PC-9 (cell line): ENCODE data around the gene CRTC3. TPM values are rescaled to one million over a fixed set of nuclear protein-coding genes. Genes with fewer than 3 reads are reported as not detected.

ENCODE experiments used
- BruUV-seq: library from RNA; stranded (reverse); fragments of 400-500 nt; replicated peaks from 2 replicates; lab custom pipeline; 2021; lab: Mats Ljungman, UMichigan
- CTCF ChIA-PET: fragments of 300-600 bp; sonication (Branson Sonifier 250); formaldehyde crosslinking; loops from one replicate; lab custom pipeline; 2022; ENCODE audit warnings: antibody characterized with exemption; lab: Charles Lee
- POLR2A ChIA-PET: fragments of 300-600 bp; sonication (Branson Sonifier 250); formaldehyde crosslinking; loops from one replicate; lab custom pipeline; 2022; ENCODE audit warnings: antibody characterized with exemption; ENCODE audit not compliant: unreplicated experiment; lab: Charles Lee
- DNase-seq, 2 experiments: peaks; one replicate each; pipeline versions ENCODE4 v3.0.0 to v3.0.0-alpha.2; 2015 to 2022; ENCODE audit warnings: mixed read lengths in 1 of 2
- H2AFZ ChIP-seq: fragments of 200-600 bp; sonication (generic); 2 replicates; pipeline ENCODE4 v1.8.1; 2017; ENCODE audit warnings: antibody characterized with exemption
- H3F3A ChIP-seq: fragments of 200-600 bp; sonication (generic); 2 replicates; pipeline ENCODE4 v1.8.1; 2017; ENCODE audit warnings: antibody characterized with exemption, mild to moderate bottlenecking, low read depth; ENCODE audit not compliant: insufficient read depth
- H3K27ac ChIP-seq: fragments of 200-600 bp; sonication (generic); 2 replicates; pipeline ENCODE4 v1.6.1; 2016; ENCODE audit warnings: mixed run types
- H3K27me3 ChIP-seq: fragments of 200-600 bp; sonication (generic); 2 replicates; pipeline ENCODE4 v1.6.1; 2016; ENCODE audit warnings: low read depth, mixed run types; ENCODE audit not compliant: insufficient read depth
- H3K36me3 ChIP-seq: fragments of 200-600 bp; sonication (generic); 2 replicates; pipeline ENCODE4 v1.6.1; 2016; ENCODE audit warnings: low read depth, mixed run types
- H3K4me1 ChIP-seq: fragments of 200-600 bp; sonication (generic); replicated peaks from 2 replicates; pipeline ENCODE4 v1.6.1; 2016; ENCODE audit warnings: mixed run types; ENCODE audit not compliant: insufficient read depth
- H3K4me2 ChIP-seq: fragments of 200-600 bp; sonication (generic); 2 replicates; pipeline ENCODE4 v1.6.1; 2017; ENCODE audit warnings: mixed run types
- H3K4me3 ChIP-seq: fragments of 200-600 bp; sonication (generic); 2 replicates; pipeline ENCODE4 v1.6.1; 2016; ENCODE audit warnings: mixed run types
- H3K79me2 ChIP-seq: fragments of 200-600 bp; sonication (generic); 2 replicates; pipeline ENCODE4 v1.6.1; 2017; ENCODE audit warnings: low read depth, mixed run types
- H3K9me2 ChIP-seq: fragments of 200-600 bp; sonication (generic); 2 replicates; pipeline ENCODE4 v1.8.1; 2017; ENCODE audit warnings: mild to moderate bottlenecking; ENCODE audit not compliant: insufficient read depth
- H3K9me3 ChIP-seq: fragments of 200-600 bp; sonication (generic); 2 replicates; pipeline ENCODE4 v1.8.1; 2016; ENCODE audit warnings: low read depth; ENCODE audit not compliant: insufficient read depth
- H4K20me1 ChIP-seq: fragments of 200-600 bp; sonication (generic); 2 replicates; pipeline ENCODE4 v1.8.1; 2017; ENCODE audit not compliant: insufficient read depth
- CTCF ChIP-seq: fragments of 200-600 bp; sonication (generic); conservative IDR thresholded peaks from 2 replicates; pipeline ENCODE4 v1.6.1; 2017; ENCODE audit warnings: mixed run types, antibody characterized with exemption, mild to moderate bottlenecking, moderate library complexity
- EZH2 ChIP-seq: fragments of 200-600 bp; sonication (generic); IDR thresholded peaks from 2 replicates; pipeline ENCODE4 v1.8.0; 2017; ENCODE audit warnings: antibody characterized with exemption, low read depth
- intact Hi-C: fragments of 100-400 bp; cut with micrococcal nuclease; formaldehyde crosslinking; loops from one replicate; pipeline ENCODE4 v1.10.0; 2022; ENCODE audit not compliant: unreplicated experiment
- total RNA-seq: library from RNA; stranded (reverse); gene quantifications from 2 replicates; pipeline ENCODE4 v1.2.3, GENCODE V29; 2021

The CRTC3 gene
- total RNA-seq, 1 experiment from 2014 or later = 18.6 TPM

- TF ChIP-seq EZH2 (no peak), CTCF (no peak)
- BruUV-seq = no TSS peak
- ChIA-PET POLR2A (no interaction called here), CTCF (no interaction called here)
- 0 out of 2 replicates have a peak, but pooled peaks cover 3% of the 10 kb centered on the region for H3K36me3 ChIP-seq
- intact Hi-C loops = no loop called here
- no peaks in the 10 kb centered on the region for H3K9me2 ChIP-seq
- no peaks in the 10 kb centered on the region for H3K79me2 ChIP-seq
- no peaks in the 10 kb centered on the region for H3K27me3 ChIP-seq
- H4K20me1 ChIP-seq = no peaks in the 10 kb centered on the region
- no peak overlapping the region for H2AFZ ChIP-seq
- no peaks in the 10 kb centered on the region for H3F3A ChIP-seq
- no peak overlapping the region for H3K4me3 ChIP-seq
- H3K4me2 ChIP-seq = no peak overlapping the region
- DNase-seq = no peak
- H3K4me1 ChIP-seq = no peaks in the 10 kb centered on the region
- no peaks in the 10 kb centered on the region for H3K9me3 ChIP-seq
- H3K27ac ChIP-seq = no peak overlapping the region
These were observed 23.1 kb downstream of the CRTC3 start for GRCh38 chr15:90552929-90553211.

GRCh38 chr15:90553248-90553745, 23.6 kb downstream of the CRTC3 start:
- POLR2A ChIA-PET = no interaction called here
- H3K9me3 ChIP-seq = no peaks in the 10 kb centered on the region
- H3K9me2 ChIP-seq = no peaks in the 10 kb centered on the region
- no peak for DNase-seq
- H3K4me1 ChIP-seq = no peaks in the 10 kb centered on the region
- TF ChIP-seq CTCF (no peak), EZH2 (no peak)
- no peak overlapping the region for H2AFZ ChIP-seq
- H3K27me3 ChIP-seq = no peaks in the 10 kb centered on the region
- CTCF ChIA-PET = no interaction called here
- no peaks in the 10 kb centered on the region for H3K79me2 ChIP-seq
- no peak overlapping the region for H3K4me3 ChIP-seq
- intact Hi-C loops = no loop called here
- no TSS peak for BruUV-seq
- H3K27ac ChIP-seq = no peak overlapping the region
- H3K36me3 ChIP-seq = 0 out of 2 replicates have a peak, but pooled peaks cover 3% of the 10 kb centered on the region
- no peak overlapping the region for H3K4me2 ChIP-seq
- H4K20me1 ChIP-seq = no peaks in the 10 kb centered on the region
- no peaks in the 10 kb centered on the region for H3F3A ChIP-seq

- no peak for DNase-seq
- H3F3A ChIP-seq = no peaks in the 10 kb centered on the region; the same call in 1 of the 2 replicates
- no TSS peak for BruUV-seq
- ChIA-PET CTCF (no interaction called here), POLR2A (no interaction called here)
- 0 out of 2 replicates have a peak, but pooled peaks cover 3% of the 10 kb centered on the region for H3K36me3 ChIP-seq
- no peaks in the 10 kb centered on the region for H4K20me1 ChIP-seq
- no peak overlapping the region for H3K27ac ChIP-seq
- no peaks in the 10 kb centered on the region for H3K9me3 ChIP-seq
- H3K9me2 ChIP-seq = no peaks in the 10 kb centered on the region
- H2AFZ ChIP-seq = no peak overlapping the region
- no peak overlapping the region for H3K4me2 ChIP-seq
- H3K4me1 ChIP-seq = no peaks in the 10 kb centered on the region
- intact Hi-C loops = no loop called here
- no peaks in the 10 kb centered on the region for H3K27me3 ChIP-seq
- no peaks in the 10 kb centered on the region; the same call in 1 of the 2 replicates for H3K79me2 ChIP-seq
- TF ChIP-seq EZH2 = no peak
- TF ChIP-seq CTCF = no peak
- H3K4me3 ChIP-seq = no peak overlapping the region
These were observed 27.7 kb downstream of the CRTC3 start for GRCh38 chr15:90557186-90558084.
